ENCODE results near the gene VDAC1. TPM values are rescaled to one million over a fixed set of nuclear protein-coding genes. Genes with fewer than 3 reads are reported as not detected.
A peak's percentile ranks its signal among the peaks of the same experiment; 100 is the strongest.

The VDAC1 gene
- total RNA-seq, 1 donor from 2014 or later = 186 TPM

- peak overlapping the region; percentile 73 for H3K4me3 Mint-ChIP-seq
- no peak for DNase-seq (ENCODE audit: extremely low spot score, unreplicated experiment)
- TF ChIP-seq CTCF (conservative IDR thresholded peaks at IDR 0.05) = no peak
- H3K9me3 Mint-ChIP-seq = no peaks in the 10 kb centered on the region
- H3K36me3 Mint-ChIP-seq = no peaks in the 10 kb centered on the region
- peaks cover 20% of the 10 kb centered on the region for H3K4me1 Mint-ChIP-seq (ENCODE audit: unreplicated experiment)
- peak overlapping the region; percentile 94 for H3K27ac Mint-ChIP-seq
- H3K27me3 Mint-ChIP-seq = no peaks in the 10 kb centered on the region
Measured at GRCh38 chr5:134020188-134020587, 15.4 kb upstream of the VDAC1 start.

- Mint-ChIP-seq H3K9me3 (no peaks in the 10 kb centered on the region), H3K4me3 (peak overlapping the region; percentile 73), H3K27me3 (no peaks in the 10 kb centered on the region), H3K36me3 (no peaks in the 10 kb centered on the region), H3K27ac (peak overlapping the region; percentile 94), H3K4me1 (ENCODE audit: unreplicated experiment) (peaks cover 20% of the 10 kb centered on the region)
- no peak for TF ChIP-seq CTCF (conservative IDR thresholded peaks at IDR 0.05)
- DNase-seq (ENCODE audit: extremely low spot score, unreplicated experiment) = no peak
Measured at GRCh38 chr5:134019636-134020035, 14.9 kb upstream of the VDAC1 start.

GRCh38 chr5:134018986-134019316 is 14.2 kb upstream of the VDAC1 start:
- Mint-ChIP-seq H3K27ac (peak overlapping the region; percentile 94), H3K4me3 (peak overlapping the region; percentile 5), H3K27me3 (no peaks in the 10 kb centered on the region), H3K36me3 (no peaks in the 10 kb centered on the region), H3K4me1 (ENCODE audit: unreplicated experiment) (peaks cover 20% of the 10 kb centered on the region), H3K9me3 (no peaks in the 10 kb centered on the region)
- DNase-seq (ENCODE audit: extremely low spot score, unreplicated experiment) = no peak
- no peak for TF ChIP-seq CTCF (conservative IDR thresholded peaks at IDR 0.05)

GRCh38 chr5:134018154-134018985 is 13.6 kb upstream of the VDAC1 start:
- Mint-ChIP-seq H3K36me3 (no peaks in the 10 kb centered on the region), H3K4me3 (peak overlapping the region; percentile 11), H3K9me3 (no peaks in the 10 kb centered on the region), H3K27me3 (no peaks in the 10 kb centered on the region), H3K27ac (peak overlapping the region; percentile 94), H3K4me1 (ENCODE audit: unreplicated experiment) (peaks cover 20% of the 10 kb centered on the region)
- DNase-seq (ENCODE audit: extremely low spot score, unreplicated experiment) = no peak
- no peak for TF ChIP-seq CTCF (conservative IDR thresholded peaks at IDR 0.05)

GRCh38 chr5:134008266-134008749 is 3.5 kb upstream of the VDAC1 start:
- Mint-ChIP-seq H3K4me3 (peak overlapping the region; percentile 31), H3K27ac (no peak overlapping the region), H3K9me3 (no peaks in the 10 kb centered on the region), H3K27me3 (no peaks in the 10 kb centered on the region), H3K36me3 (no peaks in the 10 kb centered on the region), H3K4me1 (ENCODE audit: unreplicated experiment) (peaks cover 11% of the 10 kb centered on the region)
- no peak for TF ChIP-seq CTCF (conservative IDR thresholded peaks at IDR 0.05)
- DNase-seq (ENCODE audit: extremely low spot score, unreplicated experiment) = no peak
